Heart left ventricle (tissue), 13 donors: ENCODE results near the gene MGAT3.

Experiments
- CTCF ChIP-seq, 12 donors: fragments of 200-600 bp; sonication (generic) in 4 of 12; IDR thresholded peaks; one replicate each; pipeline versions ENCODE4 v1.5.0 to v1.8.0; 2018 to 2022; ENCODE audit warnings: antibody characterized with exemption in 12 of 12, mild to moderate bottlenecking in 5 of 12
- POLR2A ChIP-seq, 2 donors: fragments of 450-650 bp; IDR thresholded peaks; one replicate each; pipeline ENCODE4 v1.6.1; 2017; ENCODE audit warnings: antibody characterized with exemption in 2 of 2, mild to moderate bottlenecking in 2 of 2, moderate library complexity in 2 of 2
- donor health status: ischemic (EF 13 %, LVEDD 7.1; RV severe dilation, severe dysfunction).
- donor health status: DM: no; HTN: yes; CAD: no.
- donor health status: DM: no; HTN: no; CAD: no.
- donor health status: ischemic (EF 25% LVEDD 6.9; RV normal size, moderate dysfunction).
- donor health status: ischemic (EF 25% LVEDD 5.7; RV mildly dilated, moderate dysfunction).
- donor health status: ischemic (EF 35%, LVEDD 5.7; RV mildly dilated, moderate dysfunction).
- donor health status: nonischemic (EF 11% LVEDD 7.7; RV severe dilation, severe dysfunction).
- donor health status: DM: yes; HTN: yes; CAD: no.
- donor health status: PGD.
- donor health status: ischemic (EF 29% LVEDD 5.4; RV normal size, mild dysfunction).
- donor health status: nonischemic (EF 23%, LVEDD 6.1; RV moderate dilation, normal function).

- no peak for TF ChIP-seq CTCF (IDR thresholded peaks at IDR 0.05)
- no peak for TF ChIP-seq POLR2A (IDR thresholded peaks at IDR 0.05)
Measured at GRCh38 chr22:39408173-39408572, 48.6 kb upstream of the MGAT3 start.
